ELF-1 (cell line): ENCODE results near the gene CASP5.

ENCODE experiments used
- DNase-seq: peaks from one replicate; pipeline ENCODE4 v3.0.0-alpha.2; 2016; ENCODE audit warnings: low read depth, low spot score

CASP5 gene

GRCh38 chr11:104968355-104968855 is 54.6 kb downstream of the CASP5 start, which contains the start of gene CASP4:
Gene CASP4, minus strand, starts transcription at chr11:104968574. Its CDS starts 49 bp downstream, at chr11:104968525.
- no peak for DNase-seq

DNA sequence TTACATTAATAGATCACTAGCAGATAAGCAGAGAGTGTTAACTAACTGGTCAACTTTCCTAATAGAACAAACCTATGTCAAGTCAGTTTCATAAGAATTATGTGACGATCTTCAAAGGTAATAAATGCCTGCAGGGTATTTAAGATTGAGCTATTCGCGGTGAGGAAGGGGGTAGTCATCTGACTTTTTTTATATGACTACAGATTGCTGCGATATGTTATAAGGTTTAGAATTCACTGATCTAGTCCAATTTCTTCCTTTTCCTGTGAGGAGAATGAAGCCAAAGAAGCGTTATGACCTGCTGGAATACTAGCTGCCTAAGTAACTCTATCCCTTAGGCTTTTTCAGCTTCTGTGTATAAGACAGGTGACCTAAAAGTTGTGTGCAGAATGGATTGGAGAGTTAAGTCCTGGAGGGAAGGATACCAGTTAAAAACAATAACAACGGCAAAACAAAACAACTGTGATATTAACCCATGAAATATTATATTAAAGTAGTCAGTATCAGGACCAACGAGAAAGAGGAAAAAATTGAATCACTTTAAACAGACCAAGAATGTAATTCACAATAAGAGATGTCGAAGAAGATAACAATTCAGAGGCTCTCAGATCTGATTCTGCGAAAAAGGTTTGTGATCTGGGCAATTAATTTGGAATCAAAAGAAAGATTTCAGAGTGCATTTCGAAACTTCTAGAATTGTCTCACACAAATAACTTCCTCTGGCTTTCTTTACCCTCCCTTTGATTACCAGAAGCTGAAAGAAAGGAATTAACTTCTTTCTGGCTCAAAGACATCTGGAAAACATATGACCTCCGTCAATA is 55.2 kb downstream of the CASP5 start:
- DNase-seq = no peak

- DNase-seq = no peak
These were observed 57.2 kb downstream of the CASP5 start for GRCh38 chr11:104965735-104966134.

GRCh38 chr11:104964247-104964646 is 58.7 kb downstream of the CASP5 start:
- DNase-seq = no peak

DNA sequence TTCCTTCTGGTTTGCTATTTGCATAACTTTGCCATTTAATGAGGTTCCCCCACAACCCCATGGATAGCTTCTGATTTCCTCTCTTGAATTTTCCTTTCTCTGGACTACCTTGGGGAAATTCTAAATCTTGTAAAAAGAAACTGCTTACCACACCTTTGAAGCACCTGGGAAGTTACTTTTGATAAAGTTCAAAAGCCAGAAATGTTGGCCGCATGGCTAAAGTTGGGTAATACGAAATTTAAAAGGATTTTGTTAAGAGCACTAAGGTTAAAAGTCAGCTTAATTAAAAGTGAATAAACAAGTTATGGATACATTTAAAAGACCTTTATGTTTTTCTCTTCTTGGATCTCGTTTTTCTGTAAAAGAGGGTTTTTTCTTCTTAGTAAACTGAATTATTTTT is 60.1 kb downstream of the CASP5 start:
- DNase-seq = no peak

GRCh38 chr11:104957280-104957679 is 65.7 kb downstream of the CASP5 start:
- DNase-seq = no peak

DNA sequence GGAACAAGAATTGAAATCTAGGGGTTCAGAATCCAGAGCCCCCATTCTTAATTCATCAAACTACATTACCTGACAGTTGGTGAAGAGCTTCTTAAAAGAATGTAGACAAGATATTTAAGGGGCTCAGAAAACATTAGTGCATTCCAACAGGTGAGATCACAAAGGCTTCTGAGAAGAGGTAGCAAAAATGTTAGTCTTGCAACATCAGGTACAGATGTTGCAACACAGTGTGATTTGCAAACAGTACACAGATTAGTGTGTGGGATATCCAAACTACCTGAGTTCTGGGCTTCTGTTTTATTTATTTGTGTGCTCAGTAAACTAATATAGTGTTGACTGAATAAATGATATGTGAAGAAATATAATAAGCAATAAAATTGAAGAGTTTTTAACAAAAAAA is 66.4 kb downstream of the CASP5 start:
- no peak for DNase-seq

- DNase-seq = no peak
These were observed 76.1 kb downstream of the CASP5 start for GRCh38 chr11:104946907-104947306.
